Measurements from ENCODE around the gene DENND5B. TPM values are rescaled to one million over a fixed set of nuclear protein-coding genes. Genes with fewer than 3 reads are reported as not detected.
"Not testable (repeated sequence)": the region's sequence is repeated elsewhere in the genome, so short reads cannot be mapped to it uniquely, and the experiment has no call there.

The DENND5B gene
- polyA plus RNA-seq, 1 donor = 20.6 TPM

DNA sequence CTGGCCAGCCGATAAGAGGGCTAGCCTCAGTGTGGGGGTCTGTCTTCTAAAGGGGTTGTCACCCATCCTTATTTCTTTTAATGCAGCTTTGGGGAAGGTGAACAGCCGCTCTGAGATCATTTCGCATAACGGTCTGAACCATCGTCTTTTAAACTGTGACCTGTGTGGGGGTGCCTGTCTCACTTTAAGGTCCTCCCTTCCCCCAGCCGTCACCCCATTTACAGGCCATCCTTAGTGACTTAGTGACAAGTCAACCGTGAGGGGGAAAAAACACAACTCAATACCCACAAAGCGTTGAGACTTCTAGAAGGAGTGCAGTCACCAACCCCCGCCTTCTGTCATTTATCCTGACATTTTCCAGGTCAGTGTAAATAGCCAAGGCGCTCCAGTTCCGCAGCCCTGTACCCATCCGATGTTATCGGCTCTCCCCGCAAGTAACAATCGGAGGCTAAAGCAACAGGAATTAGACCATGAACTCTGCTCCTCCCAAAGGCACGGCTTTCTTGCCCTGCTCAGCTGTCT, 505 bp upstream of the DENND5B start:
- no peak for DNase-seq (ENCODE audit: low read depth)

DNA sequence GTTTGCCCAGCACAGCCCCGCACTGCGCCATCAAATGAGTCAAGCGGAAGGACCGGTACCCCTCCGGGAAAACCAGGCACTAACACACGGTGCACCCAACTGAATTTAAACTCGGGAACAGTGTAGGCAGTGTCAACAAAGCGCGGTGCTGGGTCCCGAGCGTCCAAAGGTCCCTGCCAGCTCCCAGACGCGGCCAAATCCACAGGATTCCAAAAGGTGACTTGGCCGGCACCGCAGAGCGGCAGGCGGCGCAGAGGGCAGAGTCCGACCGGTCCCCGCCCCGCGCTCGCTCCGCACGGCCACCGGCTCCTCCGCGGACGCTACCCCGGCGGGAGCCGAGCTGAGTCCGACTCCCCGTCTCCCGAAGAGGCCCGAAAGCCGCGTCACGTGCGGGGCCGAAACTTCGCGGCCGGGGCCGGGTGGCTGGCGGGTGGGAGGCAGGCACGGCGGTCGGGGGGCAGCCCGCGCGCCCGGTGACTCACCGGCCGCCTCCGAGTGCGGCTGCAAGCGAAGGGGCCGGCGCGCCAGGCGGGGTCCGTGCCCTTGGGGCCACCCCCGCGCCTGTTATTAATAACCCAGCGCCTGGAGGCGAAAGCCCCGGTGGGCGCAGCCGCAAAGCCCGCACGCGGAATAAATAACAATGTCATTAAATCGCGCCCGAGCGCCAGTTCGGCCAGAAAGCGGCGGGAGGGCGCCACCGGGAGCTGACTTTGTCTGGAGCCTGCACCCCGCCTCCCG, 863 bp downstream of the DENND5B start:
- DNase-seq (ENCODE audit: low read depth) = no peak

- no peak for DNase-seq (ENCODE audit: low read depth)
Measured at GRCh38 chr12:31589598-31589903, 1.4 kb downstream of the DENND5B start.

GRCh38 chr12:31588976-31589375, 2.0 kb downstream of the DENND5B start:
- DNase-seq (ENCODE audit: low read depth) = no peak

- DNase-seq (ENCODE audit: low read depth) = no peak
Measured at GRCh38 chr12:31586728-31587127, 4.2 kb downstream of the DENND5B start.

DNA sequence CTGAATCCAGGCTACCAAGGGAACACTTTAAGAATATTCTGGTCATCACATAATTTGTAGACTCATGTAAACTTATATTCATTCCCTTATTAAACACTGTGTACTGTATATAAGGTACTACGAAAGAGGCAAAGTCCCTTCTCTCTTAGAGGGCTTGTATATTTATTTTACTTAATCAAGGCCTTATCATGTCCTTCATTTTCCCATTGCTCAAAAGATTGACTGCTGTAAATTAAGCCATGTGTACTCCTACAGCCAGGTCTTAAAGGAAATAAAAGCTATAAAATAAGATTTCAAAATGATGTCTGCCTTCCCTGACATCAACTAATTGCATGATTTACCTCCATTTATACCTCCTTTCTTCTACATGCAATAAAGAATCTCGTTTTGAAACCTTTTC, 5.0 kb downstream of the DENND5B start:
- no peak for DNase-seq (ENCODE audit: low read depth)

GRCh38 chr12:31585271-31585670, 5.7 kb downstream of the DENND5B start:
- no peak for DNase-seq (ENCODE audit: low read depth)

- no peak for DNase-seq (ENCODE audit: low read depth)
Measured at GRCh38 chr12:31584782-31585181, 6.2 kb downstream of the DENND5B start.

- no peak for DNase-seq (ENCODE audit: low read depth)
Measured at GRCh38 chr12:31583878-31584277, 7.1 kb downstream of the DENND5B start.

DNA sequence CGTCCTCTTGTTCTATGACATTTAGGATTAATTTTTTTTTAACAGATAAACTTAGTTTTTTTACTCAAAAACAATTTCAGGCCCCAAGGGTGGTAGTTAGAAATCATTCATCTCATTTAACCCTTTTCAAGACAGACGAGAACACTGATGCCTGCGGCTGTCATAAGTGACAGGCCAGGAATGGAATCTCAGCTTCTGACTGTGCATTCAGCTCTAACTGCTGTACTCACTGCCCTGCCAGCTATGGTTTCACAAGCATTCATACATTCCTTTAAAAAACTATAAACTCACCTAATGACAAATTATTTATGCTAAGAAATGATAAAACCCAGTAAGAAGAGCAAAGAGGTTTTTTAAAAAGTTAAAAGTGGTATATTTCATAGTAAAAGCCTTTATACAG, 8.8 kb downstream of the DENND5B start:
- DNase-seq (ENCODE audit: low read depth) = no peak

DNA sequence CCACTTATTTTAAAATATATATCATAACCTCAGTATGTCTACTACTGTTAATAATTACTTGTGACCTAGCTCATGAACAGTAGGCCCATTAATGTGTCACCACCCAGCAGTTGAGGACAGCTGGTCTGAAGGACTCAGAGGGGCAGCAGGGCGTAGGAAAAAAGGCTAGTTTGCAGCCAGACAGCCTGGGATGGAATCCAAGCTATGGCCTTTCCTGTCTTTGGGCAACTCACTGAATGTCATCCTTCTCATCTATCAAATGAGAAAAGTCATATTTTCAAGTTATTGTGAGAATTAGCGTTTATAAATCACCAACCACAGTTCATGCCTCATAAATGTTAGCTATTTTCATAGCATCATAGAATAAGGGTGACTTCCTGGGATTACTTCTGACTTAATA, 12.3 kb downstream of the DENND5B start:
- no peak for DNase-seq (ENCODE audit: low read depth)

DNA sequence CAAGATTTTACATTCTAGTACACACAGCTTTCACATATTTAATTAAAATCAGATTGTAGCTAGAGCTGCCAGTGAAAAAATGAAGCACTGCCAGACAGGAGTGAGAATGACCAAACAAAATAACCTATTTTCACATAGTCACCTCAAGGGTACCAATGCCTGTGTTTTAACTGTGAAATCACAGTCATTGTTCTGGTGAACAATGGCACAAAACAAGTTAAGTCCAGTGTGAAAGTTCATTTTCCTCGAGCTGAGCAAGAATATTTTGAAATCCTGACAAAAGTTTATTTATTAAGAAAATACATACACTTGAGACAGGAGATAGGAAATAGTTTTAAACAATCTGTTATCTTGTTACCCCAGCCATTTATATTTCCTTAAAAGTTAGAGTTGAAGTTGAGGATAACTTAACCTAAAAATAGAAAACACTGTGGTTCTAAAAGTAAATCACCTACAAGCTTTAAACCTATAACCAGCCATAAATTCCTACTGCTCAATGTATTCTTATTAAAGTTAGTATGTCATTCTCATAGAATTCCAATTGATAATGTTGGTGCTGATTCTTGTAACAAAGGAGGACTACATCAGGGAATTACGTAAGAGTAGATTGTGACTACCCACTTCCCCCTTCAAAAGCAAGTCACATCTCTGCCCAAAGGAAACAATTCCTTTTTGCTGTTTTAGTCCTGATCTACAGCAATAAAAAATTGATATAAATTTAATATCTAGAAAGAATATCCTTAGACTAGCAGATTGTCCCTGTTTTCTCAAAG, 15.9 kb downstream of the DENND5B start:
- DNase-seq (ENCODE audit: low read depth) = no peak

DNA sequence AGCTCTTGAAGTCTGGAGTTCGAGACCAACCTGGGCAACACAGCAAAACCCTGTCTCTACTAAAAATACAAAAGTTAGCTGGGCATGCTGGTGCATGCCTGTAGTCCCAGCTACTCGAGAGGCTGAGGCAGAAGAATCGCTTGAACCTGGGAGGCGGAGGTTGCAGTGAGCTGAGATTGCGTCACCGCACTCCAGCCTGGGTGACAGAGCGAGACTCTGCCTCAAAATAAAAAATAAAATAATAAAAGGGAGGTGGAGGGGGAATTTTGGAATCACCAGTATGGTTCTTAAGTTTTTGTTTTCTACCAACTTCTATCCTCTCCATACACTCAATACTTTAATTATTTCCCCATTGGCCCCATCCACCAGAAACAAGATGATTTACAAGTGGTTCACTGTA, 16.6 kb downstream of the DENND5B start:
- not testable (repeated sequence) for DNase-seq (ENCODE audit: low read depth)

DNA sequence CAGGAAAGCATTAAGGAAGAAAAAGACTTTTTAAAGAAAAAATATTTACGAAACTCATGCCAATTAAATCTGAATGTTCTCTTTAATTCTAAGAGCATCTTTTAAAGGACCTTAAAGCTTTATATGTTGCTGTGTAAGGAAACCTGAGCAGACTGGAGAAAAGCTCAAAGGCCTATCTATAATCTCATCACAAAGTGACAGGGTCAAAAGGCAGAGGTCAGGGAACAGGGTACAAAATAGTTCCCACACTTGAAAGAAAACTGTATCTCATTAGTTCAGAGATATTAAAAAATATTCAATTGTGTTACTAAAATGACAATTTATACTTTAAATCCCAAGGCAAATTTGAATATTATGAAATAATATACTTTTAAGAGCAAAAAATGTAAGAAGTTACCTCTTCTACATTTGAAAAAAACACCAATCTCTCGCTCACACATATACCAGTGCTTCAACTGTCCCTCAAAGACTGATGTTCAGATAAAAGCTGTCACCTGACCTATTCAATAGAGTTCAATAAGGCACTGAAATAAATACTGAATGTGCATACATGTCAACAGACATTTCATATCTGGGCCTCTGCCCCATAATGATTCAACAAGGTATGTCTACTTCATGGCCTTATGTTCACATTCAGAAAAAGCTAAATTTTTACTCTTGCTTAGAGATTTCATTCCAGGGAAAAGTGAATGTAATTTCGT, 17.9 kb downstream of the DENND5B start:
- no peak for DNase-seq (ENCODE audit: low read depth)

DNA sequence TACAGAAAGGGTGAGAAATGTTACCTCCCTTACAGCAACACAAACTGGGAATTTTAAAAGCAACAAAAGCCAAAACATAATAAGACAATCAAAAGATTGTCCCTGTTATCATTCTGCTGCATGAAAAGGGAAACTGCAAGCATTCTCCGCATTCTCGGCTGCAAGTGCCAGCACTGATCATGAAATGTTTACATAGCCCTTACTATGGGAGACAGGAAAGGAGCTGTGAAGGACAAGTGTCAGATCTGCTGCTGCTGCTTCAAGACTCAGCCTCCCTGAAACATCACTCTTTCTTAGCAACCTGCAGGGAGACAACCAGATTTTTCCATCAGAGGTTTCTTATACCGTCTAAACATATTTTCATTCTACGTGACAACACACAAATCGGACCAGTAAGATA, 20.1 kb downstream of the DENND5B start:
- DNase-seq (ENCODE audit: low read depth) = no peak

- DNase-seq (ENCODE audit: low read depth) = not testable (repeated sequence)
Measured at GRCh38 chr12:31569517-31569916, 21.4 kb downstream of the DENND5B start.

GRCh38 chr12:31568498-31568897, 22.4 kb downstream of the DENND5B start:
- DNase-seq (ENCODE audit: low read depth) = no peak

GRCh38 chr12:31567029-31567428, 23.9 kb downstream of the DENND5B start:
- DNase-seq (ENCODE audit: low read depth) = no peak

DNA sequence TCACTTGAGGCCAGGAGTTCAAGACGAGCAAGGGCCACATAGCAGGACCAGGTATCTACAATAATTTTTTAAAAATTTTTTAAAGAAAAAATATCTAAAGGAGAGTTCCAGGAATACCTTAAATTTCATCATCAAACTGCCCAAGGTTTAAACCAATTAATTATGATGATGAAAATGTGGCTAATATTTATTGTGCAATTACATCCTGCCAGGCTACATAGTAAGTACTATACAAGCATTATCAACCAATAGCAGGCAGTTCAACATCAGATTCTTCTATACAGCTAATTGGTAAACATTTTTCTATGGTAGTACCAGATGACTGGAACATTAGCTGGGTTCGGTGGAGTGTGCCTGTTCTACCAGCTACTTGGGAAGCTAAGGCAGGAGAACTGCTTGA, 24.4 kb downstream of the DENND5B start:
- DNase-seq (ENCODE audit: low read depth) = no peak

- DNase-seq (ENCODE audit: low read depth) = no peak
Measured at GRCh38 chr12:31562594-31563328, 28.2 kb downstream of the DENND5B start.

DNA sequence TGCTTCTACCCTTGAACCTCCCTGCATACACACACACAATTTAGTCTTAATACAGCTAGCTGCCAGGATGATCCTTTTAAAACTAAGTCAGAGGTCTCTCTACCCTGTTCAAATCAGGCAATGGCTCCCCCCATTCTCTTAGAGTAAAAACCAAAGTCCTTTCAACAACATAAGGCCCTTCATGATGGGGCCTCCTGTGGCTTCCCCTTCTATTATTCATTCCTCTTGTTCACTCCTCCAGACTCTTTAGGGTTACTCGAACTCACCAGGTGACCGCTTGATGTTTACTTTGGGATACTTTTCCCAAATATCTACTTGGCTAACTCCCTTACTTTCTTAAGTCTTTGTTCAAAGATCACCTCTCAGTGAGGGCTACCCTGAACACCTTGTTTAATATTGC, 30.4 kb downstream of the DENND5B start:
- no peak for DNase-seq (ENCODE audit: low read depth)

DNA sequence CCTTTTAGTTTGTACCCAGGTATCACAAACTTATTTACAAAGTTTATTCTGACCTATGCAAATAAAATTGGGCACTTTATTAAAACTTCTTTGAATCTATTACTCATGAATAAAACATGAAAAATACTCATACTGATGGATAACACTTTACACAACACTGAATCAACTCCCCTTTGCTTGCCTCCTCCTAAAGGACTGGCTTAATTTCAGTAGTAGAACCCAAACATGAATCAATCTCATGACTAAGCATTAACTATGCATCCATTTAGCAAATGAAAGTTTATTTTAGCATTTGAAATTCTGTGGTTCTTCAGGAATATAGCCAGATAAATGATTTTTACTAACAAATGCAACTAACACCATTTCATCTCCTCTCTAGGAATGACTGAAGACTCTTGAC, 32.4 kb downstream of the DENND5B start:
- DNase-seq (ENCODE audit: low read depth) = no peak
